ENCODE measurements around the gene SHISA7.
"Not testable (repeated sequence)": the region's sequence is repeated elsewhere in the genome, so short reads cannot be mapped to it uniquely, and the experiment has no call there.

Gene SHISA7

DNA sequence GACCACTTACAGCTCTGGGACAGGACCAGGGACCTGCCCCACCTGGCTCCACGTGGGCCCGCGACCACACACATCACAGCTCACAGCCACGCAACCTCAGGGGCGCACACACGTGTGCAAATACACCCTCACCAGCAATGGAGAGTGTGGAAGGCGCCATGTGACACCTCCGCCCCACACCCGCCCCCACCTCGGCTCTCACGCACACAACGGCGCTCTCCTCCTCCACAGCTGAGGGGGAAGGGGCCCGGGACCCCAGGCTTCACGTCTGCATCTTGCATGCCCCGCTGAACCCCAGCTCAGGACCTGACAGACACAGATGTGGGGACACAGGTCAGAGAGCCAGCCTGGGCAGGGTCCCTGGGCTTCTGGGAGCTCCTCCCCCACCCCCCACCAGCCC, 6.4 kb upstream of the SHISA7 start:
- TF ChIP-seq, protein P1, sequence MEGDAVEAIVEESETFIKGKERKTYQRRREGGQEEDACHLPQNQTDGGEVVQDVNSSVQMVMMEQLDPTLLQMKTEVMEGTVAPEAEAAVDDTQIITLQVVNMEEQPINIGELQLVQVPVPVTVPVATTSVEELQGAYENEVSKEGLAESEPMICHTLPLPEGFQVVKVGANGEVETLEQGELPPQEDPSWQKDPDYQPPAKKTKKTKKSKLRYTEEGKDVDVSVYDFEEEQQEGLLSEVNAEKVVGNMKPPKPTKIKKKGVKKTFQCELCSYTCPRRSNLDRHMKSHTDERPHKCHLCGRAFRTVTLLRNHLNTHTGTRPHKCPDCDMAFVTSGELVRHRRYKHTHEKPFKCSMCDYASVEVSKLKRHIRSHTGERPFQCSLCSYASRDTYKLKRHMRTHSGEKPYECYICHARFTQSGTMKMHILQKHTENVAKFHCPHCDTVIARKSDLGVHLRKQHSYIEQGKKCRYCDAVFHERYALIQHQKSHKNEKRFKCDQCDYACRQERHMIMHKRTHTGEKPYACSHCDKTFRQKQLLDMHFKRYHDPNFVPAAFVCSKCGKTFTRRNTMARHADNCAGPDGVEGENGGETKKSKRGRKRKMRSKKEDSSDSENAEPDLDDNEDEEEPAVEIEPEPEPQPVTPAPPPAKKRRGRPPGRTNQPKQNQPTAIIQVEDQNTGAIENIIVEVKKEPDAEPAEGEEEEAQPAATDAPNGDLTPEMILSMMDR (IDR thresholded peaks at IDR 0.05; ENCODE audit: insufficient read depth, missing control alignments) = no peak
- DNase-seq (ENCODE audit: insufficient read length, low spot score) (no peak), FAIRE-seq (no peak)

DNA sequence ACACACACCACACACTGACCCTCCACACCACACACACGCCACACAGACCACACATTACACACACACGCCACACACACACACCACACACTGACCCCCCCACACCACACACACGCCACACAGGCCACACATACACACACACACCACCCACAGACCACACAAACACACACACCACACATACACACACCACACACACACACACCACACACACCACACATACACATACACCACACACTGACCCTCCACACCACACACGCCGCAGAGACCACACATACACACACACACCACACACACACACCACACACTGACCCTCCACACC, 5.0 kb upstream of the SHISA7 start:
- not testable (repeated sequence) for DNase-seq (ENCODE audit: insufficient read length, low spot score); FAIRE-seq

DNA sequence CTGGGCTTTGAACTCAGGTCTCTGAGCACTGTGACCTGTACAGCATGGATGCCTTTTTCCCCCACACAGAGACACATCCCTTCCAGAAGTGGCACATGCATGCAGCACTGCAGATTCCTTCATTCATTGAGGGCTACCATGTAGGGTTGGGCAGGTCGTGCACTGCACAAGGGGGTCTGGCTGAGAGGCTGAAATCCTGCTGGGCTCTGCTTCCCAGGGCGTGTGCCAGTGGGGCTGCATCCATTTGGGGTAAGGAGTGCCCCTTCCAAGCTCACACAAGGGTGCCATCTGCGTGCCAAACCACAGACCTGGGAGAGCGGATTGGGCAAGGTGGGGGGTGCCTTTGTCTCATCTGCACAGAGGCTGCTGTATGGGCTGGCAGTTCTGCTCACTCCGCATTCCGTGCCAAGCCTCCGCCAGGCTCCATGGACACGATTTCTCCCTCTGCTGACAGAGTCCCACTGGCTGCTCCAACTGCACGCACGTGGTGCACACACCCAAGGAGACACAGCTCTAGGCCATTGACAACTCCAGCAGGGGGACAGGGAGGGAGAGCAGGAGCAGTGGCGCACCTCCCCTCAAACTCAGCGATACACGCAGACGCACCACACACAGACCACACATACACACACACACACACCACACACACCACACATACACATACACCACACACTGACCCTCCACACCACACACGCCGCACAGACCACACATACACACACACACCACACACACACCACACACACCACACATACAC, 4.5 kb upstream of the SHISA7 start:
- TF ChIP-seq, protein P1 (IDR thresholded peaks at IDR 0.05; ENCODE audit: insufficient read depth, missing control alignments) = no peak
- no peak for FAIRE-seq
- no peak for DNase-seq (ENCODE audit: insufficient read length, low spot score)

DNA sequence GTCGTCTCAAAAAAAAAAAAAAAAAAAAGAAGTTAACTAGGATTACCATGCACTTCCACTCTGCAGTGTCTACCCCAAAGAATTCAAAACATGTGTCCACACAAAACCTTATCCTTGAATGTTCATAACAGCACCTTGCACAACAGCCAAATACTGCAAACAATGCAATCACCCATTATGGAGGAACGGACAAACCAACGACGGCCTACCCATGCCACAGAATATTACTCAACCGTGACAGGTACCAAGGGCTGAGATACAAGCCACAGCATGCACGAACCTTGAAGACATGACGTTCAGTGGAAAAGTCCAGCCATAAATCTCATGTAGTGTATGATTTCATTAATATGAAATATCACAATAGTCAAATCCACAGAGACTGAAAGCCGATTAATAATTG, 3.0 kb upstream of the SHISA7 start:
- TF ChIP-seq, protein P1 (IDR thresholded peaks at IDR 0.05; ENCODE audit: insufficient read depth, missing control alignments) = no peak
- no peak for FAIRE-seq

DNA sequence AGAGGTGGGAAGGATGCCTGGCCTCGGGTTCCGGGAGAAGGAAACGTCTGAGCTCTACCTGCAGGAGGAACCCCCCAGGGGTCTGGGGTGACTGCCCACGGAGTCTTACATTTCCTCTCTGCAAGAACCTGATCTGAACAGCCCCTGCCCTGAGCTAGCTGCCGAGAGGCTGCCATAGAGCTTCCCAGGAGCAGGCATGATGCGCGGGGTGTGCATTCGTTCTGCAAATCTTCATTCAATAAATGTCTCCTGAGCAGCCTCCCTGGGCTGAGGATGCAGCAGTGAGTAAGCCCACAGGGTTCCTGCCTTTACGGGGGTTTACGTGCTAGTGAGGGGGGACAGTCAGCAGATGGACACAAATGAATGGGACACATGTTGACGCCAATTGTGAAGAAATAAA, 1.5 kb upstream of the SHISA7 start:
- DNase-seq (ENCODE audit: insufficient read length, low spot score) = no peak
- FAIRE-seq = no peak
- TF ChIP-seq, protein P1 (IDR thresholded peaks at IDR 0.05; ENCODE audit: insufficient read depth, missing control alignments) = no peak

More for the DNA sequence above, 3.0 kb upstream of the SHISA7 start:
- no peak for DNase-seq (ENCODE audit: insufficient read length, low spot score)

DNA sequence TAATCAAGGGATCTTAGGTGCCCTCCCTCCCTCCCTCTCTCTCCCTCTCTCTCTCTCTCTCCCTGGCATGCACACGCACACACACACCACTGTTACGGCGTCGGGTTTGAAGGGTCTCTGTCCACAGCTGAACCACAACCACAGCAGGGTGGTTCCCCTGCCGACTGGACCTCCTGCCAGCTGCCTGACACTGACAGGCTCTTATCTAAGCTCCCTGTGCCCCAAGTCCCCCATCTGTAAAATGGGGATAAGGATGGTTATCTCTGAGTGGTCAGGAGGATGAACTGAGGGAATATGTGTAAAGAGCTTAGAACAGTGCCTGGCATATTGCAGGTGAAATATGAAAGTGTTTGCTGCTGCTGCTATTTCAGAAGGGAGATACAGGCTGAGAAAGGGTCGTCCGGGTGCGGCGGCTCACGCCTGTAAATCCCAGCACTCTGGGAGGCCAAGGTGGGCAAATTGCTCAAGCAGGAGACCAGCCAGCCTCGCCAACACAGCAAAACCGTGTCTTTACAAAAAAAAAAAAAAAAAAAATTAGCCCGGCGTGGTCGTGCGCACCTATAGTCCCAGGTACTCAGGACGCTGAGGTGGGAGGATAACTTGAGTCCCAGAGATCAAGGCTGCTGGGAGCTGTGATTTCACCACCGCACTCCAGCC, 852 bp upstream of the SHISA7 start:
- FAIRE-seq (no peak), DNase-seq (ENCODE audit: insufficient read length, low spot score) (no peak)
- TF ChIP-seq, protein P1 (IDR thresholded peaks at IDR 0.05; ENCODE audit: insufficient read depth, missing control alignments) = no peak

DNA sequence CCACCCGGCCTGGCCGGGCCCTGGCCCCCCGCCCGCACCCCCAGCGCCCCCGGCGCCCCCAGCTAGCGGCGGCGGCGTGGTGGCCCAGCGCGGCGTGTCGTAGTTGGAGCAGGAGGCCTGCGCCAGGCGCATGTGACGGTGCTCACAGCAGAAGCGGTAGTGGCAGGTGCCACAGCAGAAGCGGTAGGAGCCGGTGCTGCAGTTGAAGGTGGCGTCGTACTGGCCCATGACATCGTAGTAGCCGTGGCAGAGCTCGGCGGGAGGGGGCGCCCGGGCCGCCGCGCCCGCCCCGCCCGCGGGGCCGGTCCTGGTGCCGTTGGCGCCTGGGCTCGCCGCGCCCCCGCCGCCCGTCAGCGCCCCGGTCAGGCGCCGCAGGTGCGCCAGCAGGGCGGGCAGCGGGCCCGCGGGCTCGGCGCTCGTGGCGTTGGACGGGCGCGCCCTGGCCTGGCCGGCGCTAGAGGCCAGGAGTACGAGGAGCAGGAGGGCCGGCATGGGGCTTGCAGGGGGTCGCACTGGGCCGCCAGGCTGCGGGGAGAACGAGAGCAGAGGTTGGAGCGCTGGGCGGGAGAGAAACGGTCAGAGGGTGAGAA, 633 bp downstream of the SHISA7 start:
- no peak for FAIRE-seq
- DNase-seq (ENCODE audit: insufficient read length, low spot score) = no peak
- TF ChIP-seq, protein P1 (IDR thresholded peaks at IDR 0.05; ENCODE audit: insufficient read depth, missing control alignments) = no peak

All from D721Med (cell line).